Measurements from ENCODE around the gene ACACA. TPM values are rescaled to one million over a fixed set of nuclear protein-coding genes. Genes with fewer than 3 reads are reported as not detected.
A peak's percentile ranks its signal among the peaks of the same experiment; 100 is the strongest.

The ACACA gene
- total RNA-seq, 1 donor from 2014 or later: 42.4 TPM

DNA sequence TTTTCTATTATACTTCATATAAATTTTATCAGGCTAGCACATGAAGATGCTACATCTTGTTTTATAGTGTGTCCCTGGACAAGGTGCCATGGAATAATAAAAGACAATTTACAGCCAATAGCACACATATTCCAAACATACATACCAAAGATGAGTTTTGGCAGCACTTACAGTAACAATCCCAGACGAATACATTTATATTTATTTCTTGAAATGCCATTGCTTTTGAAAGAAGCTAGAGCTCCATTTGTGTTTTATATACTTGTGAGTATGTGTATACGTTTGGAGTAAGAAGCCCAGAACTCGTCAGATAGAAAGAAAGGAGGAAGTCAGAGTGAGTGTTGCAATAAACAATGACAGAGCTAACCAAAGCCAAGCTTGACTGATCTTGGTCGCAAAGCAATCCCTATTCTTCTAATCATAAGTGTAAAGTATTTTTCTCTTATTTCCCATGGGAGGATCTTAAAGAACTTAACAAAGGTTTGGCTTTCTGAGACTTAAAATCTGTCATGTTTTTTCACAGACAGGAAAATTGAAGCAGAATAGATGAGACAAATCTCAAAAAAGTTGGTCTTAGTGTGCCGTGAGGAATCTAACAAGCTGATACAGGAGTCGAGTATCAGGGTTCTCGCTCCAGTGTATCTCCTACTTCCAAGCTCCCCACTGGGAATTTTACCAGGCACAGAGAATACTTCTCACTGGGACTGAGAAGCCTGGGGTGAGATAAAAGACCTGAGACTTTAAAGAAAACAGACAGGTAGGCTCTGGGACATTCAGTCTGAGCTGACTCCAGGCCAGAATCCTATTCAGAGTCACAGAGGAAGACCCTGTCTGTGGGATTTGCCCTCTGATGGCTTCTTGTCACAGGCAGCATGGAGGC lies 282.5 kb downstream of the ACACA start:
- TF ChIP-seq, protein P1, sequence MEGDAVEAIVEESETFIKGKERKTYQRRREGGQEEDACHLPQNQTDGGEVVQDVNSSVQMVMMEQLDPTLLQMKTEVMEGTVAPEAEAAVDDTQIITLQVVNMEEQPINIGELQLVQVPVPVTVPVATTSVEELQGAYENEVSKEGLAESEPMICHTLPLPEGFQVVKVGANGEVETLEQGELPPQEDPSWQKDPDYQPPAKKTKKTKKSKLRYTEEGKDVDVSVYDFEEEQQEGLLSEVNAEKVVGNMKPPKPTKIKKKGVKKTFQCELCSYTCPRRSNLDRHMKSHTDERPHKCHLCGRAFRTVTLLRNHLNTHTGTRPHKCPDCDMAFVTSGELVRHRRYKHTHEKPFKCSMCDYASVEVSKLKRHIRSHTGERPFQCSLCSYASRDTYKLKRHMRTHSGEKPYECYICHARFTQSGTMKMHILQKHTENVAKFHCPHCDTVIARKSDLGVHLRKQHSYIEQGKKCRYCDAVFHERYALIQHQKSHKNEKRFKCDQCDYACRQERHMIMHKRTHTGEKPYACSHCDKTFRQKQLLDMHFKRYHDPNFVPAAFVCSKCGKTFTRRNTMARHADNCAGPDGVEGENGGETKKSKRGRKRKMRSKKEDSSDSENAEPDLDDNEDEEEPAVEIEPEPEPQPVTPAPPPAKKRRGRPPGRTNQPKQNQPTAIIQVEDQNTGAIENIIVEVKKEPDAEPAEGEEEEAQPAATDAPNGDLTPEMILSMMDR (IDR thresholded peaks at IDR 0.05): no peak
- Mint-ChIP-seq H3K27me3 (no peaks in the 10 kb centered on the region), H3K36me3 (ENCODE audit: low read depth) (peaks cover 47% of the 10 kb centered on the region), H3K27ac (no peak overlapping the region), H3K9me3 (no peaks in the 10 kb centered on the region), H3K4me3 (no peak overlapping the region), H3K4me1 (peaks cover 10% of the 10 kb centered on the region)
- DNase-seq (no peak), ATAC-seq (ENCODE audit: low read depth) (peak; percentile 56)
- CTCF ChIA-PET: interaction anchor here (1.0 kb wide), 1 partner anchor 76 kb away, joined by 4 read pairs; no protein-coding TSS in a partner anchor
- intact Hi-C loops (cut with micrococcal nuclease): no loop called here
- POLR2A ChIA-PET: no interaction called here

DNA sequence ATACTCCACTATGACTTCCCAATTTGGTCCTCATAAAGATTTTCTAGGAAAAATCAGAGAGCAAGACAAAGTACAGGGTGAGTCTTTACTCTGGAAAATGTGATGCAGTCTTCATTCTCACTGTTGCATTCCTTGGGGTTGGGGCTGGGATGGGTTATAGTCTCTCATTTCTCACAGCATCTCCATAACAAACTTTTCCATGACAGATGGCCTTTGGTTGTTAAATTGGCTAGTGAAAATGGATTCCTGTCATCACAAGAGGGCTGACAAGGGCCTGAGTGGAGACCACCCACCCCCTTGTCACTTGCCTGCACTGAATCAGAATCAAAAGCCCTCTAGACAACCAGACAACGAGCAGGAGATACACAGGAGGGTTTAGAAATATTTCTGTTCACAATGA lies 283.2 kb downstream of the ACACA start:
- ATAC-seq (ENCODE audit: low read depth) (no peak), DNase-seq (no peak)
- TF ChIP-seq, protein P1 (IDR thresholded peaks at IDR 0.05): no peak
- no peak overlapping the region for H3K27ac Mint-ChIP-seq
- H3K4me1 Mint-ChIP-seq: peaks cover 10% of the 10 kb centered on the region
- no peak overlapping the region for H3K4me3 Mint-ChIP-seq
- ChIA-PET CTCF (no interaction called here), POLR2A (no interaction called here)
- H3K36me3 Mint-ChIP-seq (ENCODE audit: low read depth): peaks cover 39% of the 10 kb centered on the region
- intact Hi-C loops (cut with micrococcal nuclease): no loop called here
- H3K27me3 Mint-ChIP-seq: no peaks in the 10 kb centered on the region
- H3K9me3 Mint-ChIP-seq: no peaks in the 10 kb centered on the region

DNA sequence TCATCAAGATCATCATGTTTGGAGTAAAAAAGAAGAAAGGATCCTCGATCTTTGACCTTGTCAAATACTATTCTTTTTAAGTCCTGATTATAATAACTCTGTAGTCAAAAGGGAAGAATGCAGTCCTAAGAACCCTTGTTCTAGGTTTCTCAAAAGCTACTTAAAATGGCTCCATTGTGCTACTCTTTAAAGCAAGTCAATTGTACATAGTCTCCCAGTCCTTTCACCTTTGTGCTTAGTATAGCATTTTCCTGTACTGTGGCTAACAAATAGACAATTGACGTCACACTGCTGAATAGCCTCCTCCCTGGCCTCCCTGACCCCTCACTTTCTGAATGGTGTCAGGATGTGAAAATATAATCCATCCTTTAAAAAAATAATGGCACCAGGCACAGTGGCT lies 285.0 kb downstream of the ACACA start:
- ChIA-PET POLR2A (no interaction called here), CTCF (no interaction called here)
- ATAC-seq (ENCODE audit: low read depth): no peak
- H3K27ac Mint-ChIP-seq: no peak overlapping the region
- no peaks in the 10 kb centered on the region for H3K27me3 Mint-ChIP-seq
- TF ChIP-seq, protein P1 (IDR thresholded peaks at IDR 0.05): no peak
- intact Hi-C loops (cut with micrococcal nuclease): no loop called here
- no peak for DNase-seq
- no peak overlapping the region for H3K4me3 Mint-ChIP-seq
- no peaks in the 10 kb centered on the region for H3K9me3 Mint-ChIP-seq
- peaks cover 38% of the 10 kb centered on the region for H3K36me3 Mint-ChIP-seq (ENCODE audit: low read depth)
- peaks cover 10% of the 10 kb centered on the region for H3K4me1 Mint-ChIP-seq

DNA sequence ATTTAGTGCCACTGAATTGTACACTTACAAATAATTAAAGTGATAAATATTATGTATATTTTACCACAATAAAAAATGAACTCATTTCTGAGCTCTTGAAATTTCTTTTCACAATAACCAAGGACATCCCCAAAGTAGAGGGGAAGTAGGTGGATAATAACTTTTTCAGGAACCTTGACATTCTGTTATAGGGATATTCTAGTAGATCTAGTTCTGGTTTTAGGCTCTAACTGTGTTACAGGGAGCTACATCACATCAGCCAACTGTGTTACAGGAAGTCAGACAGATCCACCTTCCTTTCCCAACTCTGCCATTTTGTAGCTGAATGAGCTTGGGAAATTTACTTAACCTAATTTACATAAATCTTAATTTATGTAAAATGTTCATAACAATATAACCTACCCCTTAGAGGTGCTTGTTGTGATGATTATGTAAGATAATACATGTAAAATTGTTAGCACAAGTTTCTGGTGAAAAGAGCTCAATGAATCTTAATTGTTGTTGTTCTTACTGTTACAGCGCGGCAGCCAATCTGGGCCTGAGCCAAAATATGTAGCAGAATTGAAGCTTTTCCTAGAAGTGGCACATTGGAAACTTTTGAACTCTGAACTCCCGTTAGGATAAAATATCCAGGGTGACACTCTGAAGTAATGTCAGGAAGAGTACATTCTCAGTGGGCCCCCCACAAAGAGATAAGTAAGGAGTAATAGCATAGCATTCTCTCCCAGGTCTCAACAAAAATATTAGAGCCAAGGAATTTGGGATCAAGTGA lies 288.1 kb downstream of the ACACA start:
- DNase-seq (no peak), ATAC-seq (ENCODE audit: low read depth) (no peak)
- CTCF ChIA-PET: no interaction called here
- no peaks in the 10 kb centered on the region for H3K4me1 Mint-ChIP-seq
- POLR2A ChIA-PET: no interaction called here
- TF ChIP-seq, protein P1 (IDR thresholded peaks at IDR 0.05): no peak
- peaks cover 31% of the 10 kb centered on the region for H3K36me3 Mint-ChIP-seq (ENCODE audit: low read depth)
- H3K4me3 Mint-ChIP-seq: no peak overlapping the region
- intact Hi-C loops (cut with micrococcal nuclease): no loop called here
- no peaks in the 10 kb centered on the region for H3K27me3 Mint-ChIP-seq
- H3K27ac Mint-ChIP-seq: no peak overlapping the region
- H3K9me3 Mint-ChIP-seq: no peaks in the 10 kb centered on the region
